SK-N-SH treated with all-trans-retinoic acid at 6 μM for 48 hours (cell line): ENCODE results near the gene CDC16.

Experiments
- ARNTL ChIP-seq: fragments of 450-650 bp; formaldehyde crosslinking; IDR thresholded peaks from 2 replicates; pipeline ENCODE4 v1.5.0; 2020; ENCODE audit warnings: low read depth, mild to moderate bottlenecking, moderate library complexity, borderline replicate concordance
- BACH2 ChIP-seq: fragments of 250-450 bp; sonication (Bioruptor Pico); IDR thresholded peaks from 2 replicates; pipeline ENCODE4 v1.9.0; 2021; ENCODE audit warnings: mild to moderate bottlenecking, borderline replicate concordance

GRCh38 chr13:114263578-114263977 lies 28.9 kb downstream of the CDC16 start:
- TF ChIP-seq BACH2 (CRISPR knock-in tag) (no peak), ARNTL (CRISPR knock-in tag) (no peak)
